RCC 7860 (cell line): ENCODE data around the gene DHRS13.
"Not testable (repeated sequence)": the region's sequence is repeated elsewhere in the genome, so short reads cannot be mapped to it uniquely, and the experiment has no call there.

Experiments used
- DNase-seq: peaks from one replicate; pipeline ENCODE4 v3.0.0-alpha.2; 2015; ENCODE audit warnings: low spot score
- FAIRE-seq: peaks from 2 replicates; lab custom pipeline; 2012; peaks lifted over from hg19 to GRCh38; lab: Jason Lieb, UNC

The DHRS13 gene

DNA sequence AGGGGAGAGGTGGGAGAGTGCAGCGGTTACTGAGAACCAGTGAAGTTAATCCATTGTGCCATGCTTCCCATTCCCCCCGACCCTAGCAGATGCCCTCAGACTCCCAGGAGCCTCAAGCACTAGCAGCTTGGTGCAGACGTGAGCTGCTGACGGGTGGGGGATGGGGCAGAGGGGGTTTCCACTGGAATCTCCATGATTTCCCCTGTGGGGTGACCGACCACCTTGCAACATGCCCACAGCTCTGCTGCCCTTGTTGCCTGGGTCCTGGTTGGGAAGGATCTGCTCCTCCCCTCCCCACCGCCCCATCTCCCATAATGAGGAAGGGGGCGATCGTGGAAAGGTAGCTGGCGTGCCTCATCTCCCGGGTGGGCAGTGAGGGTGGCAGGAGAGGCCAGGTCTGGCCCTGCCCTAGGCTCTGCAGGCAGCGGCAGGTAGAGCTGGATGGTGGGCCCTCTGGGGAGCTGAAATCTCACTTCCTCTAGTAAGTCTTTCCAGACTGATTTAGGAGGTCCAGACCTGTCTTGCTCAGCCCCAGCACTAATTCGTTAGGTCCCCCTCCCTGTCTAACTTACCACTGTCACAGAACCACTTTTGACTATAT is 14.9 kb downstream of the DHRS13 start:
- FAIRE-seq, result no peak
- no peak for DNase-seq

DNA sequence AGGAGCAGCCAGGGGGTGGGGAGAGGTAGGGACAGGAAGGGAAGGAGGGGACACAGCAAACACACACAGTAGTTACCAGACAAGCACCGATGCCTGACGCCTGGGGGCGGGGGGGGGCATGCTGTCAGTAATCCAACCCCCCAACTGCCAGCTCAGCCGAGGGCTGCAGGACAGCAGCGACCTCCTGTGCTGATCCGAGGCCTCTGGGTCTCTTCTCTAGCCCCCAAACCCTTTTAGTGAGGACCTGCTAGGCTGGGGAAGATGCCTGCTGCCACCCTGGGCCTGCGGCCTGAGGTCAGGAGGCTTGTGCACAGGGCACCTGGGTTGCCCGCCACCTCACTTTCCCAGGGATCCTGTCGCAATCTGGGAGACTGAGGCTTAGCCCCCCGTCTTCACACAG is 16.9 kb downstream of the DHRS13 start:
- FAIRE-seq (no peak), DNase-seq (no peak)

DNA sequence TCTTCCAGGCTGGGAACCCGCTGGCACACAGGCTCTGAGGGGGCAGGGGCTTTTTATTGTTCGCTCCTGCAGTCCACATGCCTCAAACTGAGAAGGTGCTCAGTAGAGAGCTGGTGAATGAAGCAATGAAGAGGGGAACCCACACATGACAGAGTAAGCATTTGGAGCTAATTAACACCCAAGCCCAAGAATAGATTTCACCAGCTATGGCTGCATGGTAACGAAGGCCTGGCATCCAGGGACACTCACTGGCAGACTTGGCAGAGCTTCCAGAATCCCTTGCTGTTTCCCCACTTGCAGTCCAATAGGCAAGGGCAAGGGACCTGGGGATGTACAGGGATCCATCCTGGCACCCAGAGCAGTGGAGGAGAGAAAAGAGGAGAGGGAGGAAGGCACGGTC is 17.5 kb downstream of the DHRS13 start:
- no peak for DNase-seq
- no peak for FAIRE-seq

DNA sequence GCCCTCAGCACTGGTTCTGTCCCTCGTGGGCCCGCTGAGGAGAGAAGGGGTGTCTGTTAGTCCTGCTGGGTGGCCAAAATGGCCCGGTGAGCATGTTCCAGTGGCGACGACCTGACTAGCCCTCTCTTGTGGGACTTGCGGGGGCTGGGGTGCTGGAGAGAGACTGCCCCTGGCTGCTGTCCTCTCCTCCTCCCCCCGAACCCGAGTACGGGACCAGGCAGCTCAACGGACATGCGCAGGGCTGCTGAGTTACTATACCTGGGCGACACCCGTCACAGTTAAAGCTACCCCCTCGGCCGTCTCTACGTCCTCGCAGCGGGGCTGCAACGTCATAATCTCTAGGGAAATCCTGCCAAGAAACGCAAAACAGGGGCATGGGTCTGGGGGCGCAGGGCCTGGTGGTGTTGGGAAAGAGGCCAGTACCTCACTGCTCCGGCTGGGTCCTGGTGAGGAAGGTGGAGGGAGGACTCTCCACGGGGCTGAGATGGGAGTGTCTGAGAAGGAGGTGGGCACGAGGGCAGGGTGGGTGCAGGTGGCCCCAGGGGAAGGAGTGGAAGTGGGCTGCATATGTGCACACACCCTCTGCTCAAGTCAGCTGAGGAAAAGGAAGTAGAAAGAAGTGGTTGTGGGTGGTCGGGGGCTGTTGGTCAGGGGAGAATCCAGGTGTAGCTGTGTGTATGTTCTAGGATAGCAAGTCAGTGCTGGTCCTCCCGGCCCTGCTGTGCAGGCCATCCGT is 18.7 kb downstream of the DHRS13 start:
- FAIRE-seq (no peak), DNase-seq (no peak)

DNA sequence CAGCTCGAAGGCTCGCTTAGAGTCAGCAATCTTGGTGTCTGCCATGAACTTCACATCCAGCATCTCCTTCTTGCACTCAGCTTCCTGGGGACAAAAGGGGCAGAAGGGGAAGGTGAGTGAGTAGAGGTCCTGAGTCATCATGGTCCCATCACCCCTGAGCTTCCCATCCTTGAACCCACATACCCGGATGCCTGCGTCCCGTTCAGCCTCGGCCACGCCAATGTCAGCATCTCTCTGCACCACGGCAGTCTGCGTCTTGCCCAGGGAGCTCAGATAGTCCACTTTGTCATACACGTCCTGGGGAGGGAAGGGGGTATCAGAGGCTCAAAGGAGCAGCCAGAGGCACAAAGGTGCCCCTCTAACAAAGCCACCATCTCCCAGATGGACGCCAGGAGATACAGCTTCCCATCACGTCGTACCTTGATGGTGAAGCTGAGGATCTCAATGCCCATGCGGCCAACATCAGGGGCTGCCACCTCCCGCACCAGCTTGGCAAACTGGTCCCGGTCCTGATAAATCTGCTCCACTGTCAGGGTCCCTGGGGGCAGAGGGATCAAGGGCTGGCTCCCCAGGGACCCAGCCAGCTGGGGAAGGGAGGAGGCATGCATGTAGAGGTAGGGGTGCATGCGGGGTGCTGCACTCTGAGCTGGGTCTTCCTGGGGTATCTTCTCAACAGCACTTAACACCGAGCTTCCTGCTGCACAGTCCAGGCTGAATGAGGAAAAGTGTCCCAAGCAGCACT is 20.6 kb downstream of the DHRS13 start:
- DNase-seq, result no peak
- no peak for FAIRE-seq

DNA sequence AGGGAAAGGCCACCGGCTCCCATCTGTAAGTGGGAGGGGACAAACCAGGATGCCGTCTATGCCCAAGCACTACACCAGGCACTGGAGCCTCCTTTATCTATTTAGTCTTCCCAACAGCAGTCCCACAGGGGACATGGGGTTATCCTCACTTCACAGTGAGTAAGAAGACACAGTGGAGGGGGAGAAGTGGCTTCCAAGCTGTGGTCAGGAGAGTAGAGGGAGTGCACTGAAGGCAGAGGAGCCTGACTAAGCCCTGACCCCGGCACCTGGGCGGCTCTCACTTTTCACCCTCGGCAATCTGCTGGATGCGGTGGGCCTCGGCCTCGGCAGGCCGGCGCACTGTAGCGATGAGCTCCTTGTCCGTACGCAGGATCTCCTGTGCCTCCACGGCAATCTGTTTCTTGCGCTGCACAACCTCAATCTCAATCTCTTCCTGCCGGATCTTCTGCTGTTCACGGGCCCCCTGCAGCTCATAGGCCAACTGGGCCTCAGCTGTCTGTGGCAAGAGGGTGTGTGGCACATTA is 21.3 kb downstream of the DHRS13 start:
- no peak for DNase-seq
- no peak for FAIRE-seq

DNA sequence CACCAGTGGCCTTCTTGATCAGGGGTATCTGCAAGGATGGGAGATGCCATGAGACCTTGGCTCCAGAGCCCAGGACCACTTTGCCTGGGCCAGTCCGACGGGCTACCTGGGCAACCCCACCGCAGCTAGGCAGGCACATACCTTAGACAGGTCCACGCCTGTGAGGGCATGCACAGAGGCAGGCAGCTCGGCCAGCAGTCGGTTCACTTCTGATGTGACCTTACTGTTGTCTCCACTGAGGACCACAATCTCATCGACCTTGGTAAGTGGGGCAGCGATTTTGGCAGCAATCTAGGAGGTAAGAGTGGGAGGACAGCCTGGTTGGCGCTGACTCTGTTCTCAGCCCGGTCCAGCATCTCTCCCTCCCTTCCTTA is 22.3 kb downstream of the DHRS13 start:
- FAIRE-seq (no peak), DNase-seq (no peak)

DNA sequence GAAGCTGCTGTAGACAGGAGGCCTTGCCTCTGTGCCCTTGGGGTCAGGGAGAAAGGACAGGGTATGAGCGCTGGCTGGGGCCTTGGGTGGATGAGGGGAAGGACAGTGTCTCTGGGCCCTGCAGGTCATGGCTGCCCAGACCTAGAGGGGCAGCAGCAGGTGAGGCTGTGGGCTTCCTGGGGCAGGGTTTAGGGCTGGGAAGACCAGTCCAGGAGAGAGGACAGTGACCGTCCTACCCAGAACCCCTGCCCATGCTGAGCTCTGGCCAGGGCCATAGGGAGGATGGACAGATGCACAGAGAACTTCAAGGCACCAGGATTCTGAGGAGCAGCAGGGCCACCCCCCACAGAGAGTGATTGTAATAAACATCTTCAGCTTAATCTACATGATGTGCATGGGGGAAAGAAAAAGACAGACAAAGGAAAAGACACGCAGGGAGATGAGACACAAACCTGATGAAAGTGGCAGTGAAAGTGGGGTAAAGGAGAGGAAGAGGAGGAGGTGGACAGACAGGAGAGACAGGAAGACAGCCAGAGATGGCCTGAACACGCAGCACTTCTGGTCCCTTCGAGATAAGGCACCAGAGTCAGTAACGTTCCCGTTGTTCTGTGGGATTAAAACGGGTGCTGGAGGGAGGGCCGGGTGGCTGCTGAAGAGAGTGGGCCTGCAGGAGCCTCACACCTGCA is 22.9 kb downstream of the DHRS13 start:
- FAIRE-seq, result no peak
- DNase-seq, result no peak

DNA sequence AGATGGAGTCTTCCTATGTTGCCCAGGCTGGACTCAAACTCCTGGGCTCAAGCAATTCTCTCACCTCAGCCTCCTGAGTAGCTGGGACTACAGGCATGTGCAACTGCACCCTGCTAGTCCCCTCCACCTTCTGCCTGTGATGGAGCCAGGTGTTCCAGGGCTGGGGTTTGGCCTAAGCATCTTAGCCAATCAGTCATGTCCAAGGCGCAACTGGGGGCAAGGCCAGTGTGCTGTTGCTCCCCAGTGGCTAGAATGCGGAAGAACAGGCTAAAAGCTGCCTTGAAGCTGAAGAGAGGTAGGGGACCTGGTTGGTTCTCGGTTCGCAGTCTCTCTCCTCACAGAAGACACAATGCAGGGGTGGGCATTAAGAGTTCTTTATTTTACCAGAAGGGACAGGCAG is 23.9 kb downstream of the DHRS13 start:
- FAIRE-seq, result no peak
- DNase-seq, result no peak

DNA sequence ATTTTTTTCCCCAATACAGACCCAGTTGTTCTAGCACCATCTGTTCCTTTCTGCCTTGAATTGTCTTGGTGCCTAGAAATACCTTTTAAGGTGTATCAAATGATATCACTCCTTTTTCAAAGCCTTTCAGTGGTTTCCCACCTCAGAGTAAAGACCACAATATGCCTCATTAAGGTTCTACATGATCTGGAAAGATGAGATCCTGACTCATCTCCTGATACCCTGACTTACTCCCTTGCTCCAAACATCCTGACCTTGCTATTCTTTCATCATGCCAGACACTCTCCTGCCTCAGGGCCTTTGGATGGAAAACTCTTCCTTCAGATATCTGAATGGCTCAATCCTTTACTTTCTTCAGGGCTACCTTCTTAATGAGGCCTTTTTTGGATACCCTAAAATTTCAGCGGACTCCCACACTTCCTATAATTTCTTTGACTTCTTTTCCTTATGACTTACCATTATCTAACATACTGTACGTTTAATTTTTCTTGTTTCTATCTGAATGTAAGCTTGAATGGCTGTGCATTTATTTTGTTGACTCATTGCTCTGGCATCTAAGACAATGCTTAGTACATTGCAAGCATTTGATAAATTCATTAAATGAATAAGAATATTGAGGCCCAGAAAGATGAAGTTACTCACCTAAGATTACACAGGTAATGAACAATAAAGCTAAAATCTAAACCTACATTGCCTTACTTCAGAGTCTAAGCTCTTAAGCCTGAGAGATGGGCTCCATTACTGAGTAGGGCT is 24.5 kb downstream of the DHRS13 start:
- FAIRE-seq (no peak), DNase-seq (peak; percentile 10)

DNA sequence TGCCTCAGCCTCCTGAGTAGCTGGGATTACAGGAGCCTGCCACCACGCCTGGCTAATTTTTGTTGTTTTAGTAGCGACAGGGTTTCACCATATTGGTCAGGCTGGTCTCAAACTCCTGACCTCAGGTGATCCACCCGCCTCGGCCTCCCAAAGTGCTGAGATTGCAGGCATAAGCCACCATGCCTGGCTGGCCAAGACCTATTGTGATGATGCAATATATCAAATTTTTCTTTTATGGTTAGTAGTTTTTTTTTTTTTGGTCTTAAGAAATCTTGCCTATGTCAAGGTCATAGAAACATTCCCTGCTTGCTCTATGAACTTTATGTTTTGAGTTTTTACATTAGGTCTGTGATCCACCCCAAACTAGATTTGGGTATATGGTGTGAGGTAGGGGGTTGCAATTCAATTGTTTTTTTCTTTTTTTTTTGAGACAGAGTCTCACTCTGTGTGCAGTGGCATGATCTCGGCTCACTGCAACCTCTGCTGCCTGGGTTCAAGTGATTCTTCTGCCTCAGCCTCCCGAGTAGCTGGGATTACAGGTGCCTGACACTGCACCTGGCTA is 25.6 kb downstream of the DHRS13 start:
- DNase-seq, FAIRE-seq: not testable (repeated sequence)

DNA sequence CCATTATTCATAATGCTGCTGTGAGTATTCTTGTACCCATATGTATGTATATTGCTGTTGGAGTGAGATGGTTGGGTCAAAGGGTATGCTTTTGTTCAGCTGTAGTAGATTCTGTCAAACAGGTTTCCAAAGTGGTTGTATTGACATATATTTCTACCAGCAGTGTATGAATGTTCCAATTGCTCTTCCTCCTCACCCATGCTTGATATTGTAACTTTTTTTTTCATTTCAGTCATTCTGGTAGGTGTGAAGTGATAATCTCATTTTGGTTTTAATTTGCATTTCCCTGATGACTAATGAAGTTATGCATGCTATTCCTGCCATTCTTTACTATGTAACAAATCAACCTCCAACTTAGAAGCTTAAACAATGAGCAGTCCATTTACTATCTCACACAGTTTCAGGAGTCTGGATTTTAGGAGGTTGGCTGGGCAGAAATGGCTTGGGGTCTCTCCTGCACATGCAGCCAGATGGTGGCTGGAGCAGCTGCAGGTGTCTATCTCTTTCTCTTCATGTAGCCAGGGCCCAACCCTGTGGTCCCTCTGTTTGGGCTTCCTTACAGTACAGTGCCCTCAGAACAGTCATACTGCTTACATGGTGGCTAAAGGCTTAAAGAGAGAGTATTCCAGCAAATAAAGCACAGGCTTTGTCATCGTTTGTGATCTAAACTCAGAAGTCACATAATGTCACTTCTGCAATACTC is 26.9 kb downstream of the DHRS13 start:
- DNase-seq, result no peak
- no peak for FAIRE-seq

DNA sequence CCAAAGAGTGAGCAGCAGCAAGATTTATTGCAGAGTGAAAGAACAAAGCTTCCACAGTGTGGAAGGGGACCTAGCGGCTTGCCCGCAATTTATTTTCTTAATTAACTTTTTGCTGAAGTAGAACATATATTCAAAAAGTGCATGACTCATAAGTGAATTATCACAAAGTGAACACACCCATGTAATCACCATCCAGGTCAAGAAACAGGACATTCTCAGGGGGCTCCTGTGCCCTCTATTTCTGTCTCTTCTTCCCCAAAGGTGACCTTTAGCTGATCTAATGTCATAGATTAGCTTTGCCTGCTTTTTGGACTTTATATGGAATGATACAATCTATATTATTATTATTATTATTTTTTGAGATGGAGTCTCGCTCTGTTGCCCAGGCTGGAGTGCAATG is 28.1 kb downstream of the DHRS13 start:
- no peak for DNase-seq
- FAIRE-seq, result no peak

DNA sequence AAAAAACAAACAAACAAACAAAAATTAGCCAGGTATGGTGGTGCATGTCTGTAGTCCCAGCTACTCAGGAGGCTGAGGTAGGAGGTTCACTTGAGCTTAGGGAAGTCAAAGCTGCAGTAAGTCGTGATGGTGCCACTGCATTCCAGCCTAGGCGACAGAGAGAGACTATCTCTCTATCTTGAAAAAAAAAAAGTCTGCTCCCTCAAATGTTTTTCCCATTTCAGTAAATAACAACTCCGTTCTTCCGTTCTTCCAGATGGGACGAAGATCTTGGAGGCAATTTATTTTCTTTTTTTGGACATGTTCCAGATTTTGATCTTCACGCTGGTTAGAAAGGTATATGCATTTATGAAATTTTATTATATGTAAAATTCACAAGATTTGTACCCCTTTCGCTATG is 29.0 kb downstream of the DHRS13 start:
- FAIRE-seq (no peak), DNase-seq (no peak)

DNA sequence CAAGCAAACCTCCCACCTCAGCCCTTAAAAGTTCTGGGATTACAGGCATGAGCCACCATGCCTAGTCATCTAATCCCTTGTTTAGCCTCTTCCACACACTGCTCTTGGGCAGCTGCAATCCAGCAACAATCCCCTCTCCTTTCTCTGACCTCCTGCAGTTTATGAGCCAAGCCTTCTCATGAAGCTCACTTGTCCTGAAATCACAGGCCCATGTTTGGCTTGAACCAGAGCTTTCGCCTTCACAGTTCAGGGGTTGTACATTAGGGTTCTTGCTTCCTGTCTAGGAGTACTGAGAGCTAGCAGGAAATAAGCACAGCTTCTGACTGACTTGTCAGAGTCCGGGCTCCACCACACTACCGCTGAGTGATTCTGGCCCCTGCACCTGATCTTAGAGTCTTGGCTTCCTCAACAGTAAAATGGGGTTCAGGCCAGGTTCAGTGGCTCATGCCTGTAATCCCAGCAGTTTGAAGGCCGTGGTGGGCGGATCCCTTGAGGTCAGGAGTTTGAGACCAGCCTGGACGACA is 31.8 kb downstream of the DHRS13 start:
- DNase-seq, result no peak
- FAIRE-seq, result no peak

DNA sequence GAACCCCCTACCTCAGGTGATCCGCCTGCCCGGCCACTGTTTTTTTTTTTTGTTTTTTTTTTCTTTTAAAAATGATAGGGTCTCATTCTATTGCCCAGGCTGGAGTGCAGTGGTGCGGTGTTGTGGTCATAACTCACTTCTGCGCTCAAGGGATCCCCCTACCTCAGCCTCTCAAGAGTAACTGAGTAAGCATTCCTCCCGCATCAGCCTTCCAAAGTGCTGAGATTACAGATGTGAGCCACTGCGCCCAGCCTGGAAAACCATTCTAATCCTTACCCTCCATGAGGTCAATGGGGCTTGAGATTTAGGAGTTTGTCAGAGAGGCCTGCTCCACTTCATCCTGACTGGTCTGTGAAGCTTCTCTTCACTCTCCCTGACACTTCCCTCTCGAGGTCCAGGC is 35.6 kb downstream of the DHRS13 start:
- no peak for FAIRE-seq
- DNase-seq, result no peak

DNA sequence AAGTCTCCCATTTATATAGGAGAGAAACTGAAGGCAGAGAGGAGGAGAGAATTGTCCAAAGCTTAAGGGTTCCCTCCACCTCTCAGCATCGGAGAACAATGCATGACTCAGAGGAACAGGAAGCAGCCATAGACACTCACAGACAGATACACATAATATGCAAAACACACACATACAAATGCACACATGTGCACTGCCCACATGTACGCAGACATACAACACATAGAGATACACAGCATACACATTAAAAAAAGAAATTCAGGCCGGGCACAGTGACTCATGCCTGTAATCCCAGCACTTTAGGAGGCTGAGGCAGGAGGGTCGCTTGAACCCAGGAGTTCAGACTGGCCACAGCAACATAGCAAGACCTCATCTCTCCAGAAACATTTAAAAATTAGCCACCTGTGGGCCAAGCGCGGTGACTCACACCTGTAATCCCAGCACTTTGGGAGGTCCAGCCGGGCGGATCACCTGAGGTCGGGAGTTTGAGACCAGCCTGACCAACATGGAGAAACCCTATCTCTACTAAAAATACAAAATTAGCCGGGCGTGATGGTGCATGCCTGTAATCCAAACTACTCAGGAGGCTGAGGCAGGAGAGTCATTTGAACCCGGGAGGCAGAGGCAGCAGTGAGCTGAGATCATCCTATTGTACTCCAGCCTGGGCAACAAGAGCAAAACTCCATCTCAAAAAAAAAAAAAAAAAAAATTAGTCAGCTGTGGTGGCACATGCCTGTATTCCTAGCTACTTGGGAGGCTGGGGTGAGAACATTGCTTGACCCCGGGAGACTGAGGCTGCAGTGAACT is 36.7 kb downstream of the DHRS13 start:
- no peak for DNase-seq
- FAIRE-seq, result no peak

DNA sequence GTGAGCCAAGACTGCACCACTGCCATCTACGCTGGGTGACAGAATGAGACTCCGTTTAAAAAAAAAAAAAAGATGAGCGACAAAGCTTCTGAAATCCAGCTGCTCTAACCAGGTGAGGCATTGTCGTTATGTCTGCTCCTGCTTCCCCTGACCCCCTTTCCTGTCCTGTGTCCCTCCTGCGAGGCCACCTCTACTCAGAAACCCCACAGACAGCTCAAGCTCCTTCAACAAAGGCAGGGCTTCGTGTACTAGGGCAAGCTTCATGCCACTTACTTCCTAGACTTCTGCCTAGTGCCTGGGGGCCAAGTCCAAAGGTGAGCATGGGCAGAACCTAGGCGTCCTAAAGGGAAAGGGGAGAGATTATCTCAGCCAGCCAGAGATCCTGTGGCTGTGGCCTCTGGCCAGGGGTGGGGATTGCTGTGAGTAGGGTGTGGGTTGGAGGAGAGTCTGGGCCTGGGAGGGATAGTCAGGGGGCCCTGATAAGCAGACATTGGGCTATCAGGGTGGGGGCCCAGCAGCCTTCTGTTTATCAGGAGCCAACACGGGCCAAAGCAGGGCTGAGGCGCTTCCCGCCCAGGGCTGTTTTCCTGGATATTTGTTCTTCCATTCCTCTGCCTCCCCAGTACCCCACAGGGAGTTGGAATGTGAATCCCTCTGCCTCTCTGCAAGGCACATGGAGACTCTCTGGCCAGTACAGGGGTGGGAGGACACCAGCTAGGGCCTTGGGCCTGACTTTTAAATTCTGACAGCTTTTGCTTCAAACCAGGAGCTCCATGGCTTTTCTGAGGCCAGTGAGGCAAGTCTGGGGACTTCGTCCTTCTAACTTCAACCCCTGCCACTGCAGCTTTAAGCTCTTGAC is 37.7 kb downstream of the DHRS13 start:
- no peak for DNase-seq
- no peak for FAIRE-seq
